IMR-90 (cell line): ENCODE results near the gene GABRA4. TPM values are rescaled to one million over a fixed set of nuclear protein-coding genes. Genes with fewer than 3 reads are reported as not detected.

Source experiments
- ATAC-seq: fragments of 200-7000 bp; cut with Tn5 transposase; 2 replicates; pipeline ENCODE4 v1.9.1; 2020; ENCODE audit warnings: low read depth, mild to moderate bottlenecking, moderate library complexity
- Bru-seq: library from RNA; stranded (reverse); fragments of 400-500 nt; gene quantifications from one replicate; lab custom pipeline; 2021; lab: Mats Ljungman, UMichigan
- BruChase-seq, 2 experiments: library from RNA; stranded (reverse); fragments of 400-500 nt; gene quantifications; one replicate each; lab custom pipeline; 2021; lab: Mats Ljungman, UMichigan
- BruUV-seq: library from RNA; stranded (reverse); fragments of 400-500 nt; replicated peaks from 2 replicates; lab custom pipeline; 2021; lab: Mats Ljungman, UMichigan
- CTCF ChIA-PET: fragments of 300-600 bp; formaldehyde crosslinking; extraction: SDS; loops from one replicate; lab custom pipeline; 2021; ENCODE audit warnings: antibody characterized with exemption; lab: Yijun Ruan, JAX
- POLR2A ChIA-PET: fragments of 300-600 bp; sonication (Branson Sonifier 250); formaldehyde crosslinking; loops from one replicate; lab custom pipeline; 2022; ENCODE audit warnings: antibody characterized with exemption; ENCODE audit not compliant: unreplicated experiment; lab: Charles Lee
- DNase-seq: peaks from one replicate; pipeline ENCODE4 v3.0.0; 2013
- H2AFZ ChIP-seq: replicated peaks from 2 replicates; pipeline ENCODE3; 2013; ENCODE audit warnings: low read length, mild to moderate bottlenecking; ENCODE audit not compliant: poor library complexity
- H2AK5ac ChIP-seq: 2 replicates; pipeline ENCODE4 v1.6.1; 2013; ENCODE audit warnings: low read depth, low read length, inconsistent platforms
- H2AK9ac ChIP-seq: replicated peaks from 2 replicates; pipeline ENCODE3; 2013; ENCODE audit warnings: mild to moderate bottlenecking, low read depth, low read length, moderate library complexity; ENCODE audit not compliant: poor library complexity
- H2BK120ac ChIP-seq: 2 replicates; pipeline ENCODE4 v1.6.1; 2013; ENCODE audit warnings: low read depth, low read length, inconsistent platforms
- H2BK15ac ChIP-seq: 3 replicates; pipeline ENCODE4 v1.6.1; 2013; ENCODE audit warnings: low read depth, low read length, inconsistent platforms
- H2BK20ac ChIP-seq: 2 replicates; pipeline ENCODE4 v1.6.1; 2013; ENCODE audit warnings: low read depth, mild to moderate bottlenecking, inconsistent platforms, low read length, moderate library complexity
- H2BK5ac ChIP-seq: 2 replicates; pipeline ENCODE4 v1.6.1; 2013; ENCODE audit warnings: mild to moderate bottlenecking, low read depth, low read length, inconsistent platforms; ENCODE audit not compliant: poor library complexity, severe bottlenecking
- H3K14ac ChIP-seq: replicated peaks from 2 replicates; pipeline ENCODE4 v1.6.1; 2013; ENCODE audit warnings: low read depth, low read length, inconsistent platforms
- H3K18ac ChIP-seq: 2 replicates; pipeline ENCODE4 v1.6.1; 2013; ENCODE audit warnings: low read depth, low read length, control low read depth
- H3K23ac ChIP-seq: 2 replicates; pipeline ENCODE4 v1.6.1; 2013; ENCODE audit warnings: low read depth, low read length, inconsistent platforms
- H3K27ac ChIP-seq: 2 replicates; pipeline ENCODE4 v1.5.1; 2013; ENCODE audit warnings: mild to moderate bottlenecking, control low read depth, low read length; ENCODE audit not compliant: insufficient read depth
- H3K27me3 ChIP-seq: 2 replicates; pipeline ENCODE4 v1.6.1; 2013; ENCODE audit warnings: low read length; ENCODE audit not compliant: control insufficient read depth, insufficient read depth
- H3K36me3 ChIP-seq: 2 replicates; pipeline ENCODE4 v1.6.1; 2013; ENCODE audit warnings: low read length, mixed read lengths; ENCODE audit not compliant: control insufficient read depth, insufficient read depth
- H3K4ac ChIP-seq: 2 replicates; pipeline ENCODE4 v1.6.1; 2013; ENCODE audit warnings: low read depth, low read length, inconsistent platforms
- H3K4me1 ChIP-seq: 2 replicates; pipeline ENCODE4 v1.6.1; 2013; ENCODE audit warnings: low read length, mixed read lengths; ENCODE audit not compliant: control insufficient read depth, insufficient read depth
- H3K4me2 ChIP-seq: 2 replicates; pipeline ENCODE4 v1.6.1; 2013; ENCODE audit warnings: low read depth, mild to moderate bottlenecking, control low read depth, low read length, moderate library complexity
- H3K4me3 ChIP-seq: 2 replicates; pipeline ENCODE4 v1.5.1; 2013; ENCODE audit warnings: low read depth, mild to moderate bottlenecking, control low read depth, low read length, moderate library complexity; ENCODE audit not compliant: insufficient read depth
- H3K56ac ChIP-seq: 2 replicates; pipeline ENCODE4 v1.6.1; 2013; ENCODE audit warnings: low read length, inconsistent platforms; ENCODE audit not compliant: insufficient read depth; ENCODE audit errors: extremely low read depth
- H3K79me1 ChIP-seq, 2 experiments: 2 replicates each; pipeline ENCODE4 v1.6.1; 2013; ENCODE audit warnings: low read length in 2 of 2, inconsistent platforms in 1 of 2, low read depth in 1 of 2
- H3K9ac ChIP-seq: 2 replicates; pipeline ENCODE4 v1.6.1; 2013; ENCODE audit warnings: low read depth, low read length, control low read depth
- H3K9me1 ChIP-seq: 2 replicates; pipeline ENCODE4 v1.6.1; 2013; ENCODE audit warnings: low read length, inconsistent platforms; ENCODE audit not compliant: insufficient read depth
- H3K9me3 ChIP-seq: 2 replicates; pipeline ENCODE4 v1.6.1; 2013; ENCODE audit warnings: low read length; ENCODE audit not compliant: control insufficient read depth, insufficient read depth
- H4K20me1 ChIP-seq: 2 replicates; pipeline ENCODE4 v1.6.1; 2013; ENCODE audit warnings: low read length, inconsistent platforms; ENCODE audit not compliant: insufficient read depth
- H4K5ac ChIP-seq: 2 replicates; pipeline ENCODE4 v1.6.1; 2013; ENCODE audit warnings: mild to moderate bottlenecking, low read depth, low read length, control low read depth
- H4K8ac ChIP-seq, 2 experiments: 2 replicates each; pipeline ENCODE4 v1.6.1; 2013; ENCODE audit warnings: low read depth in 2 of 2, low read length in 2 of 2, control low read depth in 1 of 2, inconsistent platforms in 1 of 2
- H4K91ac ChIP-seq: 2 replicates; pipeline ENCODE4 v1.6.1; 2013; ENCODE audit warnings: low read depth, low read length, inconsistent platforms; ENCODE audit not compliant: insufficient read depth
- BHLHE40 ChIP-seq: fragments of 150-350 bp; IDR thresholded peaks from 2 replicates; pipeline ENCODE4 v1.6.1; 2016; ENCODE audit warnings: mild to moderate bottlenecking, low read depth, low read length
- CEBPB ChIP-seq: IDR thresholded peaks from 2 replicates; pipeline ENCODE4 v1.6.1; 2012; ENCODE audit warnings: low read depth, low read length, improper control_type of control experiment
- CHD1 ChIP-seq: IDR thresholded peaks from 2 replicates; pipeline ENCODE4 v1.6.1; 2012; ENCODE audit warnings: low read depth, low read length, improper control_type of control experiment
- MAFK ChIP-seq: IDR thresholded peaks from 2 replicates; pipeline ENCODE4 v1.6.1; 2012; ENCODE audit warnings: low read depth, low read length, improper control_type of control experiment
- MXI1 ChIP-seq: IDR thresholded peaks from 2 replicates; pipeline ENCODE4 v1.6.1; 2012; ENCODE audit warnings: low read depth, mild to moderate bottlenecking, low read length, moderate library complexity, borderline replicate concordance
- NFE2L2 ChIP-seq: fragments of 150-350 bp; IDR thresholded peaks from 2 replicates; pipeline ENCODE4 v1.6.1; 2016; ENCODE audit warnings: low read depth, mild to moderate bottlenecking, low read length
- POLR2A ChIP-seq: IDR thresholded peaks from 2 replicates; pipeline ENCODE4 v1.6.1; 2012; ENCODE audit warnings: mild to moderate bottlenecking, low read depth, low read length
- RAD21 ChIP-seq: IDR thresholded peaks from 2 replicates; pipeline ENCODE4 v1.6.1; 2012; ENCODE audit warnings: low read length, improper control_type of control experiment
- RCOR1 ChIP-seq: IDR thresholded peaks from 2 replicates; pipeline ENCODE4 v1.6.1; 2012; ENCODE audit warnings: mild to moderate bottlenecking, low read length, improper control_type of control experiment; ENCODE audit not compliant: insufficient replicate concordance
- RFX5 ChIP-seq: IDR thresholded peaks from 2 replicates; pipeline ENCODE4 v1.8.0; 2012; ENCODE audit warnings: low read depth, mild to moderate bottlenecking, low read length, moderate library complexity
- SMC3 ChIP-seq: fragments of 150-350 bp; IDR thresholded peaks from 2 replicates; pipeline ENCODE4 v1.6.1; 2016; ENCODE audit warnings: low read depth, mild to moderate bottlenecking, antibody characterized with exemption, low read length, moderate library complexity
- USF2 ChIP-seq: fragments of 150-350 bp; IDR thresholded peaks from 2 replicates; pipeline ENCODE4 v1.6.1; 2017; ENCODE audit warnings: mild to moderate bottlenecking, antibody characterized with exemption, low read length, low read depth
- WGBS, 2 experiments: methylation state at CpG; one replicate each; pipeline versions ENCODE4 v1.1.5 to v1.1.7; 2013; ENCODE audit warnings: missing lambda C conversion rate in 2 of 2; ENCODE audit not compliant: insufficient read length in 1 of 2; ENCODE audit errors: extremely low coverage in 2 of 2; 5-methylcytosine and 5-hydroxymethylcytosine counted together
- dilution Hi-C: fragments of 300-500 bp; cut with HindIII; formaldehyde crosslinking; loops from one replicate; pipeline ENCODE4 v1.14.3; 2018; ENCODE audit warnings: low sequenced_read_pairs; ENCODE audit not compliant: unreplicated experiment
- in situ Hi-C: fragments of 300-500 bp; cut with MboI; formaldehyde crosslinking; loops from 3 replicates; pipeline ENCODE4 v1.14.3; 2019; ENCODE audit warnings: low sequenced_read_pairs, inconsistent platforms, mixed read lengths
- intact Hi-C: fragments of 100-400 bp; cut with micrococcal nuclease; formaldehyde crosslinking; loops from 2 replicates; pipeline ENCODE4 v1.10.0; 2022
- long read RNA-seq: library from polyadenylated mRNA; unstranded; transcript quantifications from one replicate; pipeline ENCODE4 v2.0.0, GENCODE V29; 2021; ENCODE audit not compliant: unreplicated experiment
- polyA plus RNA-seq, 3 experiments: library from polyadenylated mRNA; depleted of rRNA; stranded (reverse); fragments of >200 nt; gene quantifications; 2 replicates each; pipeline ENCODE4 v1.2.3, GENCODE V29; 2012; ENCODE audit warnings: low replicate concordance in 1 of 3
- total RNA-seq: library from RNA; depleted of rRNA; stranded (reverse); fragments of >200 nt; gene quantifications from 2 replicates; pipeline ENCODE4 v1.2.3, GENCODE V29; 2012; rRNA removed
- TF ChIP-seq, protein P1 (sequence below): fragments of 150-350 bp; IDR thresholded peaks from 2 replicates; pipeline ENCODE4 v1.6.1; 2016; ENCODE audit warnings: low read depth, mild to moderate bottlenecking, low read length, moderate library complexity, borderline replicate concordance

The GABRA4 gene
- 1.7 and 1.8 TPM in 2 replicates for total RNA-seq
- polyA plus RNA-seq (2012; rRNA removed): 1.1 and 1.6 TPM in 2 replicates
- 0.05 and 0.19 TPM in 2 replicates for polyA plus RNA-seq (2012; cell fraction: cytosol; rRNA removed)
- polyA plus RNA-seq (2012; cell fraction: nucleus; rRNA removed; ENCODE audit: low replicate concordance): 0.32 and 0.69 TPM in 2 replicates
- percentile 10 among the genes with signal in this experiment for Bru-seq, nascent RNA
- BruChase-seq, experiment 1, labeled RNA remaining after a 6-hour chase: percentile 1 among the genes with signal in this experiment
- percentile 7 among the genes with signal in this experiment for BruChase-seq, experiment 2, labeled RNA remaining after a 2-hour chase
- long read RNA-seq: 0 reads

DNA sequence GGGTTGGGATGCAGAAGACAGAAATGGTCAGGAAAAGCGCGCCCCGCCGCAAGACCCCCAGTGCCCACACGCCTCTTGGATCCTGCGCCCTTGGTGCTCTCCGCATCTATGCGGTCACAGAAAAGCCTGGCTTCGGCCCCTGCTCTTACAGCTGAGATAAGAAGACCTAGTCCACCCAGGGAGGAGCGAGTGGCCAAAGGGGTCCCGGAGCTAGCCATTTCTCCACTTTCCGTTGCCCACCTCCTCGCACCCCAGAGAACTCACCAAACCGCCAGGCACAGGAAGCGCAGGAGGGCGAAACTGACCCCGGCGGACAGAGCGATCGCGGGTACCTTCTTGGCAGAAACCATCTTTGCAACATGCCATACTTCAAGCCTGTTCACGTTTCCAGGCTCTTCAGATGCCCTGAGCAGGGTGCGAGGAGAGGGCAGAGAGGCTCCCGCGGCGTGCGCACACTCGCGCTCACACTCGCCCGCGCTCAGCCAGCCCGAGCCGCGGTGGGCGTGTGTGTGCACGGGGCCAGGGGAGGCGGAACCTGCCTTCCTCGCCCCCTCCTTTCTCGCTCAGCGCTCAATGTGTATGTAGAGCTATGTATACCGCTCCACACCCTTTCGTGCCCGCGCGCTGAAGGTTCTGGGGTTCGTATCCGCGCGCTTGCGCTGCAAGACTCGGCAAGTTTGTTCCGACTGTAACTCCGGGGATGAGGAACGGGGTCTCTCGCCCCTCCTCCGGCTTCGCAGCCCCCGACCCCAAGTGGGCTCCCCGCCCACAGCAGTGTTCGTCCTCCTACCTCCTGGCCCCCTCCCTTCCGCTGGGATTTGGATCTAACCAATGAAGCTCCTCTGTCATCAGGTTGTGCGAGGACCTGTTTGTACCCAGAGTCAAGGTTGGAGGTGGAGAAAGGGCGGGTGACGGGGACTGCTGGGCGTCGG is at the start of gene GABRA4:
Gene GABRA4 (minus strand): TSS at position 507 of the 932 bp plus-strand sequence. CDS start 157 bp downstream, at position 350.
- dilution Hi-C loops: no loop called here
- Histone ChIP-seq H3K4me3 (peak within 1 kb of the TSS; percentile 45), H3K4me2 (peak within 1 kb of the TSS; percentile 90), H4K8ac (no peak within 1 kb of the TSS; a peak in 1 of 4 replicates), H3K9ac (peak within 1 kb of the TSS; percentile 21; the same call in 1 of the 2 replicates), H3K4ac (no peak within 1 kb of the TSS), H4K91ac (no peak within 1 kb of the TSS; the same call in 1 of the 2 replicates), H3K18ac (no peak within 1 kb of the TSS), H2BK20ac (no peak within 1 kb of the TSS), H4K20me1 (no peaks in the 10 kb centered on the region), H3K4me1 (no peaks in the 10 kb centered on the region), H3K9me1 (0 out of 2 replicates have a peak, but pooled peaks cover 3% of the 10 kb centered on the region), H3K27ac (no peak within 1 kb of the TSS), H3K9me3 (peaks cover 4% of the 10 kb centered on the region; the same call in 1 of the 2 replicates), H2BK5ac (peak within 1 kb of the TSS; percentile 14), H3K14ac (peak within 1 kb of the TSS; percentile 57), H3K27me3 (peaks cover 39% of the 10 kb centered on the region), H2AFZ (peak within 1 kb of the TSS; percentile 93), H3K79me1 (no peaks in the 10 kb centered on the region), H2AK9ac (peak within 1 kb of the TSS; percentile 80), H4K5ac (no peak within 1 kb of the TSS), H3K36me3 (no peaks in the 10 kb centered on the region; the same call in 1 of the 2 replicates), H2AK5ac (no peak within 1 kb of the TSS), H2BK120ac (no peak within 1 kb of the TSS), H3K23ac (peak within 1 kb of the TSS; percentile 71; the same call in 1 of the 2 replicates), H3K56ac (peak within 1 kb of the TSS; percentile 35; the same call in 1 of the 2 replicates), H2BK15ac (peak within 1 kb of the TSS; percentile 31; the same call in 1 of the 3 replicates)
- ChIA-PET CTCF (no interaction called here), POLR2A (no interaction called here)
- WGBS, 2 experiments: 2% methylated on average over 28 of the region's 67 CpGs; no CpG with 5 or more reads in 1 of the 2 experiments
- in situ Hi-C loops: no loop called here
- intact Hi-C loops: no loop called here
- peak; percentile 74 for ATAC-seq
- DNase-seq: no peak
- BruUV-seq: no TSS peak
- TF ChIP-seq SMC3: no peak
- no peak for TF ChIP-seq NFE2L2
- no peak for TF ChIP-seq RCOR1
- no peak for TF ChIP-seq RFX5
- TF ChIP-seq RAD21: no peak
- TF ChIP-seq, protein P1, sequence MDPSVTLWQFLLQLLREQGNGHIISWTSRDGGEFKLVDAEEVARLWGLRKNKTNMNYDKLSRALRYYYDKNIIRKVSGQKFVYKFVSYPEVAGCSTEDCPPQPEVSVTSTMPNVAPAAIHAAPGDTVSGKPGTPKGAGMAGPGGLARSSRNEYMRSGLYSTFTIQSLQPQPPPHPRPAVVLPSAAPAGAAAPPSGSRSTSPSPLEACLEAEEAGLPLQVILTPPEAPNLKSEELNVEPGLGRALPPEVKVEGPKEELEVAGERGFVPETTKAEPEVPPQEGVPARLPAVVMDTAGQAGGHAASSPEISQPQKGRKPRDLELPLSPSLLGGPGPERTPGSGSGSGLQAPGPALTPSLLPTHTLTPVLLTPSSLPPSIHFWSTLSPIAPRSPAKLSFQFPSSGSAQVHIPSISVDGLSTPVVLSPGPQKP: no peak
- no peak for TF ChIP-seq USF2
- TF ChIP-seq CHD1: no peak
- no peak for TF ChIP-seq POLR2A
- no peak for TF ChIP-seq MAFK
- no peak for TF ChIP-seq BHLHE40
- TF ChIP-seq CEBPB: no peak
- no peak for TF ChIP-seq MXI1
